Pancreas (tissue), 10 donors: ENCODE data around the gene THAP5. TPM values are rescaled to one million over a fixed set of nuclear protein-coding genes. Genes with fewer than 3 reads are reported as not detected.

Experiments used
- ATAC-seq, 4 donors: fragments of 200-7000 bp; cut with Tn5 transposase; one replicate each; pipeline versions ENCODE4 v1.8.0 to v1.9.1; 2020; ENCODE audit warnings: mild to moderate bottlenecking in 4 of 4, moderate library complexity in 4 of 4
- DNase-seq, 6 donors: peaks; one replicate each; pipeline ENCODE4 v3.0.0-alpha.2; 2020
- FAIRE-seq: peaks from 2 replicates; lab custom pipeline; 2012; peaks lifted over from hg19 to GRCh38; lab: Jason Lieb, UNC
- H3K27ac ChIP-seq, 4 donors: fragments of 200-600 bp; sonication (generic); 1 replicate in 3 of 4; 2 replicates in 1 of 4; pipeline versions ENCODE4 v1.5.0 to v1.8.0; 2020
- H3K27me3 ChIP-seq, 4 donors: fragments of 200-600 bp; one replicate each; pipeline ENCODE4 v1.8.0; 2021
- H3K36me3 ChIP-seq, 3 donors: fragments of 200-600 bp; sonication (generic) in 1 of 3; one replicate each; pipeline versions ENCODE4 v1.5.0 to v1.8.0; 2020 to 2021
- H3K4me1 ChIP-seq, 3 donors: fragments of 200-600 bp; one replicate each; pipeline ENCODE4 v1.8.0; 2021
- H3K4me3 ChIP-seq, 4 donors: fragments of 200-600 bp; sonication (generic) in 2 of 4; one replicate each; pipeline versions ENCODE4 v1.5.0 to v1.8.0; 2020 to 2021
- H3K9me3 ChIP-seq, 4 donors: fragments of 200-600 bp; one replicate each; pipeline ENCODE4 v1.8.0; 2021
- CTCF ChIP-seq, 4 donors: fragments of 200-600 bp; sonication (generic) in 3 of 4; IDR thresholded peaks; one replicate each; pipeline versions ENCODE4 v1.5.0 to v1.8.0; 2021; ENCODE audit warnings: antibody characterized with exemption in 4 of 4
- WGBS, 2 donors: extraction: QIAGEN DNeasy Blood & Tissue Kit; methylation state at CpG; one replicate each; pipeline ENCODE4 v1.1.7; 2013; 5-methylcytosine and 5-hydroxymethylcytosine counted together
- intact Hi-C, 3 donors: fragments of 100-400 bp; cut with DNase I; formaldehyde crosslinking; loops; one replicate each; pipeline versions ENCODE4 v1.11.1 to v1.14.2; 2022
- polyA plus RNA-seq, 2 donors: library from polyadenylated mRNA; stranded (reverse); fragments of 200-250 nt; gene quantifications; one replicate each; pipeline ENCODE4 v1.2.3, GENCODE V29; 2013
- total RNA-seq, 6 donors: library from RNA; stranded (reverse); fragmentation: NEBNext Ultra II Directional in 4 of 6; extraction: Animal tissue kit (Norgen Biotek cat#: 25700) in 4 of 6; gene quantifications; one replicate each; pipeline versions ENCODE4 v1.2.1 to v1.2.4, GENCODE V29; 2021 to 2023
- donor health status: healthy with polysubstance abuse.
- donor health status: DM: no; HTN: no; CAD: no; lungs with moderate emphysema.
- donor health status: DM: no; HTN: no; CAD: no.
- donor health status: control.
- donor health status: control.
- donor health status: Bipolar disorder and iron deficiency.
- donor health status: DM: yes; HTN: yes; CAD: no.
- donor health status: DM: no; HTN: no; CAD: no.
- donor health status: DM: no; HTN: no; CAD: no.
- donor health status: DM: yes; HTN: yes; CAD: no.

The THAP5 gene
- total and polyA plus RNA-seq, 8 donors, result 6.4 to 17.4 (median 11.7) TPM

GRCh38 chr7:108537229-108537628 lies 32.3 kb downstream of the THAP5 start:
- no peak for FAIRE-seq

GRCh38 chr7:108535744-108536143 lies 33.8 kb downstream of the THAP5 start:
- no peaks in the 10 kb centered on the region for H3K9me3 ChIP-seq
- H3K4me3 ChIP-seq, result no peak overlapping the region
- no peaks in the 10 kb centered on the region for H3K27me3 ChIP-seq
- TF ChIP-seq CTCF (IDR thresholded peaks at IDR 0.05), result no peak
- intact Hi-C loops, result no loop called here
- H3K27ac ChIP-seq, result no peak overlapping the region
- no peaks in the 10 kb centered on the region for H3K4me1 ChIP-seq
- ATAC-seq (no peak), FAIRE-seq (no peak), DNase-seq (no peak)
- WGBS, 2 donors, result 76 to 81% methylated on average over 1 of the region's 1 CpG
- no peaks in the 10 kb centered on the region for H3K36me3 ChIP-seq

More at GRCh38 chr7:108537229-108537628, 32.3 kb downstream of the THAP5 start:
- Histone ChIP-seq H3K4me1 (no peaks in the 10 kb centered on the region), H3K4me3 (no peak overlapping the region), H3K9me3 (no peaks in the 10 kb centered on the region), H3K36me3 (no peaks in the 10 kb centered on the region), H3K27me3 (no peaks in the 10 kb centered on the region), H3K27ac (no peak overlapping the region)
- DNase-seq (no peak), ATAC-seq (no peak)
- intact Hi-C loops, result no loop called here
- WGBS, 2 donors, result 82 to 87% methylated on average over 2 of the region's 2 CpGs
- TF ChIP-seq CTCF (IDR thresholded peaks at IDR 0.05), result no peak

- intact Hi-C loops, result no loop called here
- Histone ChIP-seq H3K4me1 (no peaks in the 10 kb centered on the region), H3K4me3 (no peak overlapping the region), H3K27ac (no peak overlapping the region), H3K36me3 (no peaks in the 10 kb centered on the region), H3K9me3 (no peaks in the 10 kb centered on the region), H3K27me3 (no peaks in the 10 kb centered on the region)
- WGBS, 2 donors, result 64 to 89% methylated on average over 5 of the region's 5 CpGs
- FAIRE-seq (no peak), ATAC-seq (no peak), DNase-seq (no peak)
- TF ChIP-seq CTCF (IDR thresholded peaks at IDR 0.05), result no peak
Observed at GRCh38 chr7:108535257-108535656, 34.2 kb downstream of the THAP5 start.

- FAIRE-seq (no peak), ATAC-seq (no peak), DNase-seq (no peak)
- Histone ChIP-seq H3K27me3 (no peaks in the 10 kb centered on the region), H3K27ac (no peak overlapping the region), H3K4me1 (no peaks in the 10 kb centered on the region), H3K9me3 (no peaks in the 10 kb centered on the region), H3K36me3 (no peaks in the 10 kb centered on the region), H3K4me3 (no peak overlapping the region)
- 96 to 97% methylated on average over 3 of the region's 3 CpGs for WGBS, 2 donors
- no peak for TF ChIP-seq CTCF (IDR thresholded peaks at IDR 0.05)
- intact Hi-C loops, result no loop called here
Observed at GRCh38 chr7:108533712-108534111, 35.8 kb downstream of the THAP5 start.

- no peak for TF ChIP-seq CTCF (IDR thresholded peaks at IDR 0.05)
- WGBS, 2 donors, result 65 to 80% methylated on average over 3 of the region's 3 CpGs
- ATAC-seq, result no peak
- peaks cover 8 to 11% (median 9%) of the 10 kb centered on the region in 3 donors for H3K4me1 ChIP-seq
- intact Hi-C loops, result no loop called here
- no peak overlapping the region for H3K4me3 ChIP-seq
- H3K27ac ChIP-seq, result no peak overlapping the region
- H3K36me3 ChIP-seq, result no peaks in the 10 kb centered on the region
- no peak for DNase-seq
- FAIRE-seq, result no peak
- no peaks in the 10 kb centered on the region for H3K27me3 ChIP-seq
- H3K9me3 ChIP-seq, result no peaks in the 10 kb centered on the region
Observed at GRCh38 chr7:108529341-108529740, 40.2 kb downstream of the THAP5 start.
